HCT116 (cell line): ENCODE measurements around the gene NOTCH1. TPM values are rescaled to one million over a fixed set of nuclear protein-coding genes. Genes with fewer than 3 reads are reported as not detected.

Experiments
- ATAC-seq: fragments of 200-7000 bp; cut with Tn5 transposase; 2 replicates; pipeline ENCODE4 v1.9.1; 2020; ENCODE audit warnings: mild to moderate bottlenecking, moderate library complexity
- BruUV-seq: library from RNA; stranded (reverse); fragments of 400-500 nt; replicated peaks from 2 replicates; lab custom pipeline; 2021; lab: Mats Ljungman, UMichigan
- CTCF ChIA-PET: fragments of 300-600 bp; sonication (Branson Sonifier 250); formaldehyde crosslinking; loops from one replicate; lab custom pipeline; 2021; ENCODE audit warnings: antibody characterized with exemption; lab: Charles Lee
- POLR2A ChIA-PET: fragments of 300-600, 350-600 bp; sonication (Branson Sonifier 250); formaldehyde crosslinking; loops from one replicate; lab custom pipeline; 2021; ENCODE audit warnings: antibody characterized with exemption; lab: Charles Lee
- RAD21 ChIA-PET, 2 experiments: fragments of 300-600 bp; sonication (Branson Sonifier 250); formaldehyde crosslinking; loops; one replicate each; lab custom pipeline; 2023; ENCODE audit warnings: low total read pairs in 2 of 2; ENCODE audit not compliant: uncharacterized antibody in 2 of 2, unreplicated experiment in 2 of 2, low non-redundant PET in 1 of 2; lab: Charles Lee
- DNase-seq: peaks from one replicate; pipeline ENCODE4 v3.0.0-alpha.2; 2010; ENCODE audit warnings: low read depth, low spot score
- H2AFZ ChIP-seq: fragments of 200-600 bp; shearing (Covaris generic), sonication (generic); 2 replicates; pipeline ENCODE4 v1.6.1; 2017; ENCODE audit warnings: low read depth, mixed run types, mixed read lengths, antibody characterized with exemption, low read length; ENCODE audit not compliant: poor library complexity, severe bottlenecking
- H3K27ac ChIP-seq: 2 replicates; pipeline ENCODE4 v1.5.1; 2012; ENCODE audit warnings: low read depth, low read length
- H3K27me3 ChIP-seq: fragments of 200-600 bp; sonication (generic); 2 replicates; pipeline ENCODE4 v1.6.1; 2016; ENCODE audit warnings: mixed run types, low read length, mixed read lengths; ENCODE audit not compliant: insufficient read depth
- H3K36me3 ChIP-seq, 2 experiments: fragments of 200-500 bp in 1 of 2; fragments of 200-600 bp in 1 of 2; sonication (Bioruptor generic) in 1 of 2; sonication (generic) in 1 of 2; 2 replicates each; pipeline versions ENCODE4 v1.5.1 to v1.6.1; 2014 to 2016; ENCODE audit warnings: low read length in 2 of 2, inconsistent platforms in 1 of 2, mixed read lengths in 1 of 2, mixed run types in 1 of 2; ENCODE audit not compliant: insufficient read depth in 2 of 2, control insufficient read depth in 1 of 2
- H3K4me1 ChIP-seq, 2 experiments: fragments of 200-600 bp in 1 of 2; sonication (generic) in 1 of 2; 2 replicates each; pipeline versions ENCODE4 v1.5.1 to v1.6.1; 2012 to 2017; ENCODE audit warnings: low read length in 2 of 2, inconsistent platforms in 1 of 2, mild to moderate bottlenecking in 1 of 2, mixed read lengths in 1 of 2, mixed run types in 1 of 2, moderate library complexity in 1 of 2; ENCODE audit not compliant: insufficient read depth in 2 of 2, control insufficient read depth in 1 of 2
- H3K4me2 ChIP-seq: fragments of 200-600 bp; sonication (generic); 2 replicates; pipeline ENCODE4 v1.6.1; 2017; ENCODE audit warnings: mixed run types, low read length, mixed read lengths
- H3K4me3 ChIP-seq, 2 experiments: fragments of 200-600 bp in 1 of 2; sonication (generic) in 1 of 2; replicated peaks in 1 of 2; 2 replicates each; pipeline ENCODE4 v1.5.1; 2011 to 2016; ENCODE audit warnings: low read length in 2 of 2, control low read depth in 1 of 2, low read depth in 1 of 2, mild to moderate bottlenecking in 1 of 2, mixed read lengths in 1 of 2, mixed run types in 1 of 2
- H3K79me2 ChIP-seq: fragments of 200-600 bp; sonication (generic); 2 replicates; pipeline ENCODE4 v1.6.1; 2017; ENCODE audit warnings: mild to moderate bottlenecking, mixed run types, low read length, moderate library complexity, mixed read lengths; ENCODE audit not compliant: insufficient read depth
- H3K9ac ChIP-seq: fragments of 200-600 bp; sonication (generic); 2 replicates; pipeline ENCODE4 v1.6.1; 2016; ENCODE audit warnings: low read length, mixed read lengths
- H3K9me2 ChIP-seq: fragments of 200-600 bp; sonication (generic), shearing (Covaris generic); 2 replicates; pipeline ENCODE4 v1.6.1; 2017; ENCODE audit warnings: mixed run types, mild to moderate bottlenecking, moderate library complexity; ENCODE audit not compliant: insufficient read depth
- H3K9me3 ChIP-seq, 2 experiments: fragments of 200-500 bp in 1 of 2; fragments of 200-600 bp in 1 of 2; sonication (Bioruptor generic) in 1 of 2; sonication (generic) in 1 of 2; 2 replicates each; pipeline ENCODE4 v1.6.1; 2014 to 2017; ENCODE audit warnings: low read length in 2 of 2, mixed read lengths in 2 of 2, inconsistent platforms in 1 of 2, low read depth in 1 of 2, mild to moderate bottlenecking in 1 of 2, mixed run types in 1 of 2, moderate library complexity in 1 of 2; ENCODE audit not compliant: control insufficient read depth in 1 of 2, insufficient read depth in 1 of 2
- H4K20me1 ChIP-seq: fragments of 200-600 bp; sonication (generic), shearing (Covaris generic); 2 replicates; pipeline ENCODE4 v1.6.1; 2017; ENCODE audit warnings: mixed run types, mild to moderate bottlenecking, moderate library complexity; ENCODE audit not compliant: insufficient read depth
- ATF3 ChIP-seq: IDR thresholded peaks from 2 replicates; pipeline ENCODE4 v1.6.1; 2012
- CBX3 ChIP-seq: IDR thresholded peaks from 2 replicates; pipeline ENCODE4 v1.6.1; 2012; ENCODE audit warnings: low read depth
- CTCF ChIP-seq, 3 experiments: fragments of 200-600 bp in 1 of 3; sonication (generic) in 1 of 3; IDR thresholded peaks in 2 of 3; conservative IDR thresholded peaks in 1 of 3; 2 replicates each; pipeline ENCODE4 v1.5.1; 2012 to 2017; ENCODE audit warnings: low read depth in 2 of 3, low read length in 2 of 3, antibody characterized with exemption in 1 of 3, borderline replicate concordance in 1 of 3, control low read depth in 1 of 3, mild to moderate bottlenecking in 1 of 3, mixed read lengths in 1 of 3, mixed run types in 1 of 3, moderate library complexity in 1 of 3; ENCODE audit not compliant: insufficient read depth in 1 of 3
- EGR1 ChIP-seq: IDR thresholded peaks from 2 replicates; pipeline ENCODE4 v1.6.1; 2012; ENCODE audit warnings: low read depth
- ELF1 ChIP-seq: IDR thresholded peaks from 2 replicates; pipeline ENCODE4 v1.6.1; 2012; ENCODE audit warnings: low read depth, borderline replicate concordance
- EZH2 ChIP-seq: fragments of 200-600 bp; sonication (generic); IDR thresholded peaks from 2 replicates; pipeline ENCODE4 v1.6.1; 2017; ENCODE audit warnings: antibody characterized with exemption, mixed run types
- EZH2phosphoT487 ChIP-seq: fragments of 200-600 bp; IDR thresholded peaks from 2 replicates; pipeline ENCODE4 v1.6.1; 2018; ENCODE audit warnings: antibody characterized with exemption, borderline replicate concordance
- FOSL1 ChIP-seq: IDR thresholded peaks from 2 replicates; pipeline ENCODE4 v1.6.1; 2012; ENCODE audit warnings: low read depth
- JUND ChIP-seq: IDR thresholded peaks from 2 replicates; pipeline ENCODE4 v1.6.1; 2012
- MAX ChIP-seq: IDR thresholded peaks from 2 replicates; pipeline ENCODE4 v1.6.1; 2012
- POLR2A ChIP-seq: IDR thresholded peaks from 2 replicates; pipeline ENCODE4 v1.7.0; 2011; ENCODE audit warnings: borderline replicate concordance; ENCODE audit not compliant: insufficient read depth, insufficient read length; ENCODE audit errors: extremely low read depth
- RAD21 ChIP-seq: IDR thresholded peaks from 2 replicates; pipeline ENCODE4 v1.6.1; 2012; ENCODE audit warnings: low read depth, mild to moderate bottlenecking
- REST ChIP-seq: IDR thresholded peaks from 2 replicates; pipeline ENCODE4 v1.6.1; 2012; ENCODE audit warnings: low read depth
- SP1 ChIP-seq: IDR thresholded peaks from 2 replicates; pipeline ENCODE4 v1.6.1; 2012; ENCODE audit warnings: low read depth
- SRF ChIP-seq: IDR thresholded peaks from 2 replicates; pipeline ENCODE4 v1.6.1; 2012; ENCODE audit warnings: low read depth
- TCF7L2 ChIP-seq: IDR thresholded peaks from 2 replicates; pipeline ENCODE4 v1.7.0; 2011; ENCODE audit warnings: borderline replicate concordance, inconsistent platforms; ENCODE audit not compliant: insufficient read depth, insufficient read length; ENCODE audit errors: extremely low read depth
- ZBTB33 ChIP-seq: IDR thresholded peaks from 2 replicates; pipeline ENCODE4 v1.6.1; 2011; ENCODE audit warnings: mild to moderate bottlenecking, low read length, moderate library complexity; ENCODE audit not compliant: insufficient replicate concordance; ENCODE audit errors: extremely low read depth
- ZNF274 ChIP-seq: fragments of 200-500 bp; sonication (Bioruptor generic); IDR thresholded peaks from 2 replicates; pipeline ENCODE4 v1.6.1; 2014; ENCODE audit warnings: mild to moderate bottlenecking, low read depth, low read length, inconsistent platforms
- intact Hi-C: fragments of 100-400 bp; cut with micrococcal nuclease; formaldehyde crosslinking; loops from 2 replicates; pipeline ENCODE4 v1.10.0; 2022
- total RNA-seq: library from RNA; stranded (reverse); gene quantifications from one replicate; pipeline ENCODE4 v1.2.1, GENCODE V29; 2021; ENCODE audit not compliant: unreplicated experiment

The NOTCH1 gene
- total RNA-seq, 1 experiment from 2014 or later = 36.2 TPM

GRCh38 chr9:136482046-136482792, 63.6 kb downstream of the NOTCH1 start:
- Histone ChIP-seq H3K36me3 (peaks cover 15 to 17% of the 10 kb centered on the region in 2 experiments; a peak in 3 of 4 replicates), H3K4me3 (peak overlapping the region; percentile 77 to 97), H3K9me3 (no peaks in the 10 kb centered on the region), H3K27ac (peak overlapping the region; percentile 95), H2AFZ (no peak overlapping the region), H3K4me2 (peak overlapping the region; percentile 90), H3K27me3 (no peaks in the 10 kb centered on the region), H3K79me2 (peaks cover 55% of the 10 kb centered on the region), H3K9me2 (no peaks in the 10 kb centered on the region), H3K4me1 (peaks cover 10 to 29% of the 10 kb centered on the region in 2 experiments), H3K9ac (peak overlapping the region; percentile 98), H4K20me1 (peaks cover 4% of the 10 kb centered on the region; the same call in 1 of the 2 replicates)
- ATAC-seq (no peak), DNase-seq (no peak)
- intact Hi-C loops = no loop called here
- BruUV-seq = TSS peak; percentile 85
- ChIA-PET CTCF (no interaction called here), POLR2A (no interaction called here), RAD21 (no interaction called here)
- no peak for TF ChIP-seq ELF1
- no peak for TF ChIP-seq ATF3
- TF ChIP-seq ZBTB33 = no peak
- no peak for TF ChIP-seq EZH2phosphoT487
- TF ChIP-seq FOSL1 = no peak
- TF ChIP-seq SP1 = no peak
- no peak for TF ChIP-seq RAD21
- no peak for TF ChIP-seq EGR1
- no peak for TF ChIP-seq EZH2
- TF ChIP-seq ZNF274 = no peak
- TF ChIP-seq TCF7L2 = no peak
- TF ChIP-seq MAX = no peak
- no peak for TF ChIP-seq SRF
- no peak for TF ChIP-seq CTCF (IDR thresholded peaks at IDR 0.05 in 2 of 3, conservative IDR thresholded peaks at IDR 0.05 in 1 of 3; ENCODE audit: borderline replicate concordance in 1 of 3, insufficient read depth in 1 of 3, low read depth in 2 of 3, low read length in 2 of 3)
- no peak for TF ChIP-seq POLR2A
- TF ChIP-seq JUND = no peak
- no peak for TF ChIP-seq REST
- no peak for TF ChIP-seq CBX3
